T-helper 2 cell treated with Interferon-gamma antibody and Interleukin-4, amounts not matched to agents 100 ng/mL and 5 ng/mL, for 36 hours (primary cell): ENCODE measurements around the gene RBM20. TPM values are rescaled to one million over a fixed set of nuclear protein-coding genes. Genes with fewer than 3 reads are reported as not detected.

Source experiments
- intact Hi-C: fragments of 100-400 bp; cut with micrococcal nuclease; formaldehyde crosslinking; loops from one replicate; pipeline ENCODE4 v1.15.1; 2023
- total RNA-seq: library from RNA; stranded (reverse); gene quantifications from 2 replicates; pipeline ENCODE4 v1.2.3, GENCODE V29; 2022

RBM20 gene
- total RNA-seq, 1 donor from 2014 or later = 0.09 TPM

DNA sequence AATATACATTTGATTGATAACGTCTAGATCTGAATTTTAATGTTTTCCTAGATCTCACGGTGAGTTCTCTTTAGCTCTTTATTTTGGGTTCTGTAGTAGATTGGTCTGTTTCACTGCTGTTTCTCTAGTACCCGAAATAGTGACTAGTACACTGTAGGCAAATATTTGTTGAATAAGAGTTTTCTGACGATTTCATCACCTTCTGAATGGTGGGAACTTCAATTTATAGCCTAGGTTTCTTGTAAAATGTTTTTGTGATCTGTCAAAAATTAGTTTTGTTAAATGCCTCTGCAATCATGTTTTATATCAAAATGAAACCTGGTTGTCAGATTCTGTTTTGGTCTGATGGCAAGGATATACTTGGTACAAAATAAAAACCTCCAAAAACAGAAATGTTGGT, 237.8 kb downstream of the RBM20 start:
- intact Hi-C loops = no loop called here

DNA sequence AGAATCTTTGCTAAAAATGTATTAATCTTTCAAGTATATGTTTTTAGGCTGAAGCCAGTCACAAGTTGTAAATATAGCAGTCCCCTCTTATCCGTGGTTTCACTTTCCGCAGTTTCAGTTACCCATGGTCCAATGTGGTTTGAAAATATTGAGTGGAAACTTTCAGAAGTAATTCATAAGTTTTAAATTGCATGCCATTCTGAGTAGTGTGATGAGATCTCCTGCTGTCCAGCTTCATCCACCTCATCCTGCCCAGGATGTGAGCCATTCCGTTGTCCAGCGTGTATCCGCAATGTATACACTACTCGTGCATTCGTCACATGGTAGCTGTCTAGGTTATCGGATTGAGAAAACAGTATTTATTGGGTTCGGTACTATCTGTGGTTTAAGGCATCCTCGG, 239.8 kb downstream of the RBM20 start:
- intact Hi-C loops = loop anchor here (1.0 kb wide), 2 partner anchors 9 to 10 kb away; no protein-coding TSS in a partner anchor

DNA sequence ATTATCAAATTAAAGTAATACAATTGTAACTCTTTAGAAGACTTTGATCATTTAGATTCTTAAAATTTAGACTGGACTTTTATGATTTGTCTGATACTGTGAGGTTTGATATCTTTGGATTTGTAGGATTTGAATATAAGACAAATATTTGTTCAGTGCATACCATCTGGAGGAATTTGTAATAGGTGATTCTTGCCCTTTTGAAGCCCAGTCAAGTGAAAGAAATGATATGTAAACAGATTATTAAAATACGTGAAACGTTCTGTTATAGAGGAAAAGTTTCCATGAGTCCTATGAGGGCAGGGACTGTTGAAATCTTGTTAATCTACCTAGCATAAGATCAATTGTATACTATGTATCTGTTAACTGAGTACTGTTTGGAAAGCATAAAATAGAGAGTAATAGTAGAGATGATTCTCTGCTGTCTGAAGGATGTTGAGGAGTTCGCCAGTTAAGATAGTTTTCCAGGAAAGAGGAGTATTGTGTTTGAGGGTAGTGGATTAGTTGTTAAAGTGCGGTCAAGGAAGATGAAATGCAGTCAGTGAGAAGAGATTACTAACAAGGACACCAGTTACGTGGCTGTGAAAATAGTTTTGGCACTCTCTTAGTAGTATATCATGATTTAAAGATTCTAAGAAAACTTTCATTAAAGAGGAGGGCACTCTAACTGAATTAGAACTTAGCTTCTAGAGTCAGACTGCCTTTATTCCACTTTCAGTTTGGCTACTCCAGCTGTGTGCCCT, 242.0 kb downstream of the RBM20 start:
- intact Hi-C loops = no loop called here

DNA sequence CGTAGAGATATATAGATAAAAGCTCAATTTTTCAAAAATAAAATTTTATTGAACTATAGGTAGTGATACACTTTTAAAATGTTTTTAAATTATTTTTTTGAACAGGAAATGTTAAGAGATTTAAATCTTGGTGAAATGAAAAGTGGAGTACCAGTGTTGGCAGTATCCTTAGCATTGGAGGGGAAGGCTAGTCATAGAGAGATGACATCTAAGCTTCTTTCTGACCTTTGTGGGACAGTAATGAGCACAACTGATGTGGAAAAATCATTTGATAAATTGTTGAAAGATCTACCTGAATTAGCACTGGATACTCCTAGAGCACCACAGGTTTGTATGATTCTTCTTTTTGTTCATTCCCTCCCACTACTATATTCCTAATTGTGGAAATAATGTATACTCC, 243.4 kb downstream of the RBM20 start:
- intact Hi-C loops = no loop called here

Other genes with a start within 250 kb of the RBM20 start
- 21.8 and 24.7 TPM in 2 replicates for gene DUSP5, start 146.4 kb upstream of the RBM20 start, total RNA-seq
- 76.7 and 80.5 TPM in 2 replicates for gene SMC3, start 76.6 kb upstream of the RBM20 start, total RNA-seq
- gene PDCD4, start 227.6 kb downstream of the RBM20 start, total RNA-seq = 49.4 and 51.4 TPM in 2 replicates